ENCODE data around the gene SUPT3H. TPM values are rescaled to one million over a fixed set of nuclear protein-coding genes. Genes with fewer than 3 reads are reported as not detected.

Gene SUPT3H
- total and polyA plus RNA-seq, 2 of the 8 experiments (the other 6 are each of a cell fraction or from before 2014, with no cell fraction given): 18.8 to 23.0 TPM

DNA sequence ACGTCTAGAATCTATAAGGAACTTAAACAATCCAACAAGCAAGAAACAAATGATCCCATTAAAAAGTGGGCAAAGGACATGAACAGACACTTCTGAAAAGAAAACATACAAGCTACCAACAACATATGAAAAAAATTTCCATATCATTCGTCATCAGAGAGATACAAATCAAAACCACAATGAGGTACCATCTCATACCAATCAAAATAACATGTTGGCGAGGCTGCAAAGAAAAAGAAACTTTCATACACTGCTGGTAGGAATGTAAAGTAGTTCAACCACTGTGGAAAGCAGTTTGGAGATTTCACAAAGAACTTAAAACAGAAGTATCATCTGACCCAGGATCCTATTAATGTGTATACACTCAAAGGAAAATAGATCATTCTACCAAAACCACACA, 293.5 kb downstream of the SUPT3H start (continued):
- TF ChIP-seq, protein P1, sequence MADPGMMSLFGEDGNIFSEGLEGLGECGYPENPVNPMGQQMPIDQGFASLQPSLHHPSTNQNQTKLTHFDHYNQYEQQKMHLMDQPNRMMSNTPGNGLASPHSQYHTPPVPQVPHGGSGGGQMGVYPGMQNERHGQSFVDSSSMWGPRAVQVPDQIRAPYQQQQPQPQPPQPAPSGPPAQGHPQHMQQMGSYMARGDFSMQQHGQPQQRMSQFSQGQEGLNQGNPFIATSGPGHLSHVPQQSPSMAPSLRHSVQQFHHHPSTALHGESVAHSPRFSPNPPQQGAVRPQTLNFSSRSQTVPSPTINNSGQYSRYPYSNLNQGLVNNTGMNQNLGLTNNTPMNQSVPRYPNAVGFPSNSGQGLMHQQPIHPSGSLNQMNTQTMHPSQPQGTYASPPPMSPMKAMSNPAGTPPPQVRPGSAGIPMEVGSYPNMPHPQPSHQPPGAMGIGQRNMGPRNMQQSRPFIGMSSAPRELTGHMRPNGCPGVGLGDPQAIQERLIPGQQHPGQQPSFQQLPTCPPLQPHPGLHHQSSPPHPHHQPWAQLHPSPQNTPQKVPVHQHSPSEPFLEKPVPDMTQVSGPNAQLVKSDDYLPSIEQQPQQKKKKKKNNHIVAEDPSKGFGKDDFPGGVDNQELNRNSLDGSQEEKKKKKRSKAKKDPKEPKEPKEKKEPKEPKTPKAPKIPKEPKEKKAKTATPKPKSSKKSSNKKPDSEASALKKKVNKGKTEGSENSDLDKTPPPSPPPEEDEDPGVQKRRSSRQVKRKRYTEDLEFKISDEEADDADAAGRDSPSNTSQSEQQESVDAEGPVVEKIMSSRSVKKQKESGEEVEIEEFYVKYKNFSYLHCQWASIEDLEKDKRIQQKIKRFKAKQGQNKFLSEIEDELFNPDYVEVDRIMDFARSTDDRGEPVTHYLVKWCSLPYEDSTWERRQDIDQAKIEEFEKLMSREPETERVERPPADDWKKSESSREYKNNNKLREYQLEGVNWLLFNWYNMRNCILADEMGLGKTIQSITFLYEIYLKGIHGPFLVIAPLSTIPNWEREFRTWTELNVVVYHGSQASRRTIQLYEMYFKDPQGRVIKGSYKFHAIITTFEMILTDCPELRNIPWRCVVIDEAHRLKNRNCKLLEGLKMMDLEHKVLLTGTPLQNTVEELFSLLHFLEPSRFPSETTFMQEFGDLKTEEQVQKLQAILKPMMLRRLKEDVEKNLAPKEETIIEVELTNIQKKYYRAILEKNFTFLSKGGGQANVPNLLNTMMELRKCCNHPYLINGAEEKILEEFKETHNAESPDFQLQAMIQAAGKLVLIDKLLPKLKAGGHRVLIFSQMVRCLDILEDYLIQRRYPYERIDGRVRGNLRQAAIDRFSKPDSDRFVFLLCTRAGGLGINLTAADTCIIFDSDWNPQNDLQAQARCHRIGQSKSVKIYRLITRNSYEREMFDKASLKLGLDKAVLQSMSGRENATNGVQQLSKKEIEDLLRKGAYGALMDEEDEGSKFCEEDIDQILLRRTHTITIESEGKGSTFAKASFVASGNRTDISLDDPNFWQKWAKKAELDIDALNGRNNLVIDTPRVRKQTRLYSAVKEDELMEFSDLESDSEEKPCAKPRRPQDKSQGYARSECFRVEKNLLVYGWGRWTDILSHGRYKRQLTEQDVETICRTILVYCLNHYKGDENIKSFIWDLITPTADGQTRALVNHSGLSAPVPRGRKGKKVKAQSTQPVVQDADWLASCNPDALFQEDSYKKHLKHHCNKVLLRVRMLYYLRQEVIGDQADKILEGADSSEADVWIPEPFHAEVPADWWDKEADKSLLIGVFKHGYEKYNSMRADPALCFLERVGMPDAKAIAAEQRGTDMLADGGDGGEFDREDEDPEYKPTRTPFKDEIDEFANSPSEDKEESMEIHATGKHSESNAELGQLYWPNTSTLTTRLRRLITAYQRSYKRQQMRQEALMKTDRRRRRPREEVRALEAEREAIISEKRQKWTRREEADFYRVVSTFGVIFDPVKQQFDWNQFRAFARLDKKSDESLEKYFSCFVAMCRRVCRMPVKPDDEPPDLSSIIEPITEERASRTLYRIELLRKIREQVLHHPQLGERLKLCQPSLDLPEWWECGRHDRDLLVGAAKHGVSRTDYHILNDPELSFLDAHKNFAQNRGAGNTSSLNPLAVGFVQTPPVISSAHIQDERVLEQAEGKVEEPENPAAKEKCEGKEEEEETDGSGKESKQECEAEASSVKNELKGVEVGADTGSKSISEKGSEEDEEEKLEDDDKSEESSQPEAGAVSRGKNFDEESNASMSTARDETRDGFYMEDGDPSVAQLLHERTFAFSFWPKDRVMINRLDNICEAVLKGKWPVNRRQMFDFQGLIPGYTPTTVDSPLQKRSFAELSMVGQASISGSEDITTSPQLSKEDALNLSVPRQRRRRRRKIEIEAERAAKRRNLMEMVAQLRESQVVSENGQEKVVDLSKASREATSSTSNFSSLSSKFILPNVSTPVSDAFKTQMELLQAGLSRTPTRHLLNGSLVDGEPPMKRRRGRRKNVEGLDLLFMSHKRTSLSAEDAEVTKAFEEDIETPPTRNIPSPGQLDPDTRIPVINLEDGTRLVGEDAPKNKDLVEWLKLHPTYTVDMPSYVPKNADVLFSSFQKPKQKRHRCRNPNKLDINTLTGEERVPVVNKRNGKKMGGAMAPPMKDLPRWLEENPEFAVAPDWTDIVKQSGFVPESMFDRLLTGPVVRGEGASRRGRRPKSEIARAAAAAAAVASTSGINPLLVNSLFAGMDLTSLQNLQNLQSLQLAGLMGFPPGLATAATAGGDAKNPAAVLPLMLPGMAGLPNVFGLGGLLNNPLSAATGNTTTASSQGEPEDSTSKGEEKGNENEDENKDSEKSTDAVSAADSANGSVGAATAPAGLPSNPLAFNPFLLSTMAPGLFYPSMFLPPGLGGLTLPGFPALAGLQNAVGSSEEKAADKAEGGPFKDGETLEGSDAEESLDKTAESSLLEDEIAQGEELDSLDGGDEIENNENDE (IDR thresholded peaks at IDR 0.05; ENCODE audit: insufficient replicate concordance, low read length): no peak
- TF ChIP-seq SP4 (IDR thresholded peaks at IDR 0.05; ENCODE audit: low read length) (no peak), SIRT6 (IDR thresholded peaks at IDR 0.05; ENCODE audit: low read length) (no peak), SAP30 (IDR thresholded peaks at IDR 0.05; ENCODE audit: insufficient read depth, insufficient replicate concordance, low read length) (no peak), SP2 (IDR thresholded peaks at IDR 0.05; ENCODE audit: low read length) (no peak), CHD1 (IDR thresholded peaks at IDR 0.05; ENCODE audit: low read depth, low read length) (no peak), CHD2 (IDR thresholded peaks at IDR 0.05; ENCODE audit: low read length) (no peak), TEAD4 (IDR thresholded peaks at IDR 0.05; ENCODE audit: low read depth, low read length) (no peak), JUN (IDR thresholded peaks at IDR 0.05; ENCODE audit: low read depth, low read length) (no peak), RFX5 (IDR thresholded peaks at IDR 0.05; ENCODE audit: borderline replicate concordance, low read depth, low read length) (no peak), POLR2AphosphoS5 (IDR thresholded peaks at IDR 0.05; ENCODE audit: low read depth, low read length) (no peak), JUND (IDR thresholded peaks at IDR 0.05; ENCODE audit: low read length) (no peak), KDM1A (IDR thresholded peaks at IDR 0.05; ENCODE audit: borderline replicate concordance, low read length) (no peak), CREB1 (IDR thresholded peaks at IDR 0.05) (no peak)
